GM04503 (cell line): ENCODE data around the gene RASL10A.
"Not testable (repeated sequence)": the region's sequence is repeated elsewhere in the genome, so short reads cannot be mapped to it uniquely, and the experiment has no call there.

Source experiments
- DNase-seq: peaks from one replicate; pipeline ENCODE4 v3.0.0-alpha.2; 2012; ENCODE audit warnings: low read depth

RASL10A gene, protein sequence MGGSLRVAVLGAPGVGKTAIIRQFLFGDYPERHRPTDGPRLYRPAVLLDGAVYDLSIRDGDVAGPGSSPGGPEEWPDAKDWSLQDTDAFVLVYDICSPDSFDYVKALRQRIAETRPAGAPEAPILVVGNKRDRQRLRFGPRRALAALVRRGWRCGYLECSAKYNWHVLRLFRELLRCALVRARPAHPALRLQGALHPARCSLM

GRCh38 chr22:29315286-29316140 lies at the start of gene RASL10A:
TSS of gene RASL10A (minus strand) at chr22:29315697. CDS start at chr22:29315246, 451 bp downstream.
- DNase-seq = no peak

DNA sequence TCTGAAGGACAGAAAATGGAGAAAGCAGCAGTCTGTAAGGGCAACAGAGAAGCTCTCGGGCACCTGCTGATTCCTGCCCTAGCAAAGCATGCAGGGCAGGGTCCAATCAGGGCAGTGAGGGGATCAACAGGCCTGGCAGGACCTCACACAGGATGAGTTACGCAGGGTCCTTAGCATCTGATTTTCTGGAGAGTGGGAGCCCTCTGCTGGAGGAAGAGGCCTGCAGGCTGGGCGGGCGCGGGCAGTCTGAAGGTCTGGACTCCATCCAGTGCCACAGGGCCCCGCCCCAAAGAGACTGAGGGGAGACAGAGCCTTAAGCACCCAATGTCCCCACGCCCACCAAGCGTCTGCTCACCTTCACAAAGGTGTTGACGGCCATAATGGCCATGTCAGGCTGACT lies 44.0 kb upstream of the RASL10A start:
- DNase-seq = no peak

GRCh38 chr22:29357193-29357890 lies 41.8 kb upstream of the RASL10A start:
- not testable (repeated sequence) for DNase-seq

- no peak for DNase-seq
Measured at GRCh38 chr22:29353860-29354259, 38.4 kb upstream of the RASL10A start.

GRCh38 chr22:29353286-29353685 lies 37.8 kb upstream of the RASL10A start:
- DNase-seq = no peak

DNA sequence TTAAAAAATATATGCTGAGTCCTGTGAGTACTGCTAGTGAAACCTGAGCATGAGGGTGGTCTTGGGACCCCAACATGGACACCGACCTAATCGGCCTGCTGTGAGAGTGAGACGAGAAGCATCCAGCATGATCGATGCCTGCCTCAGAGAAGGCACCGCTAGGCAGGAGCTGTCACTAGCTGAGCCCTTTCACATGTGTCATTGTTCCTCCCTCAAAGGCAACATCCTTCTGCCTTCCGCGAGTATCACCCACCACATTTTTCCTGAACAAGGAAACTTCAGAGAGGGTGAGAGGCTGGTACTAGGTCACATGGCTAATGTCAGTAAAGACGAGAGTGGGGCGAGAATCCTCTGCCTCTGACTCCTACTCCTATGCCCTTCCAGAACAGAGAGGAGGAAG lies 37.3 kb upstream of the RASL10A start:
- DNase-seq = no peak

- no peak for DNase-seq
Measured at GRCh38 chr22:29351891-29352290, 36.4 kb upstream of the RASL10A start.

DNA sequence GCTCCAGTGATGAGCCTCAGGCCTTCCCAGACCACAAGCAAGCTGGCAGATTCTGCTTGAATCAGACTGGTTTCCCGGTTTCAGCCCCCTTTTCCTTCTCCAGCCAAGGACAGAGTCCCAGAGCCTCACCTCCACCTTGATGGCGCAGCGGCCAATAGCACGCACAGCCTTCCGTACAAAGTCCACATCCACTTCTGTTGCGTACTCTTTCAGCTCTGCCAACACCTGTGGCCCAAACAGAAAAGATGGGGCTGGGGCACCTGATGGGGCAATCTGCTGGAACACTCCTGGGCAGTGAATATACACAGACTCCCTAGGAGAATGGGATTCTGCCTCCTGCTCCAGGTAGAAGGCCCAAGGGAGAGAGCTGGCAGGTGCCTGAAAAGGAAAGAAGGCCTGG lies 35.5 kb upstream of the RASL10A start:
- no peak for DNase-seq

GRCh38 chr22:29348956-29349355 lies 33.5 kb upstream of the RASL10A start:
- DNase-seq = no peak

GRCh38 chr22:29348041-29348440 lies 32.5 kb upstream of the RASL10A start:
- no peak for DNase-seq

DNA sequence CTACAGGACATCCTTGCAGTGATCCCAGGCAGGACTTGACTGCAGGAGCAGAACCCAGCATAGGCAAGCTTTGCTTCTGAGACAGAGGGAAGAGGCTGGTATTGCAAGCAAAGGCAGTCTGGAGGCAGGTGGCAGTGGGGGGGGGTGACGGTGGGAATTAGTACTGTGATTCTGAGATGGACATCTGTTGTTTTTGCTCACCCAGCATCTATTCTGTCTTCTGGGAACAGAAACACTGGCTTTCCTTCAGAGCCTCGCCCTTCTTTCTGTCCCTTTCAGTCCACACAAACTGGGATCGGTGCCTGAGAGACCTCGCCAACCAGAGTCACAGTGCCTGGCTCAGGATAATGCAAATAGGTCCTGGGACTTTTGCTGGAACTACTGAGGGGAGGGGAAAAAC lies 31.2 kb upstream of the RASL10A start:
- no peak for DNase-seq

- no peak for DNase-seq
Measured at GRCh38 chr22:29345932-29346331, 30.4 kb upstream of the RASL10A start.

GRCh38 chr22:29344889-29345288 lies 29.4 kb upstream of the RASL10A start:
- not testable (repeated sequence) for DNase-seq

DNA sequence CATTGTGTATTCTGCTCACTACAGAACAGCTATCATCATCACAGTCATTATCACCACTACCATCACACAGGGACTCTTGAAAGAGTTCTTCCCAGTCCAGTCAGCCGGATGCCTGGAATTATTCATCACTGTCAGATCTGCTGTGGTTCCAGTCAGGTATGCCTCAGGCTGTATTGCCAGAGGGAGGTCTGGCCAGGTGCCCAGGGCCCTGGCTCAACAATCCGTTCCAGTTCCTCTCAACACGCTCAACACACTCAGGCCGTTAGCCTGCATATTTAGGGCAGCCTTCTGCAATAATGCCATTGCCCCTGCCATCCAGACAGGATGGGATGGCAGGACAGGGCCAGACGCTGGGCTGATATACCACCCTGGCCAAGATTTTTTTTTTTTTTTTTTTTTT lies 28.6 kb upstream of the RASL10A start:
- DNase-seq = peak; percentile 90

- peak; percentile 31 for DNase-seq
Measured at GRCh38 chr22:29343313-29343805, 27.9 kb upstream of the RASL10A start.

GRCh38 chr22:29342577-29343312 lies 27.2 kb upstream of the RASL10A start:
- no peak for DNase-seq

GRCh38 chr22:29342177-29342576 lies 26.7 kb upstream of the RASL10A start:
- DNase-seq = no peak

GRCh38 chr22:29341849-29342127 lies 26.3 kb upstream of the RASL10A start:
- no peak for DNase-seq

DNA sequence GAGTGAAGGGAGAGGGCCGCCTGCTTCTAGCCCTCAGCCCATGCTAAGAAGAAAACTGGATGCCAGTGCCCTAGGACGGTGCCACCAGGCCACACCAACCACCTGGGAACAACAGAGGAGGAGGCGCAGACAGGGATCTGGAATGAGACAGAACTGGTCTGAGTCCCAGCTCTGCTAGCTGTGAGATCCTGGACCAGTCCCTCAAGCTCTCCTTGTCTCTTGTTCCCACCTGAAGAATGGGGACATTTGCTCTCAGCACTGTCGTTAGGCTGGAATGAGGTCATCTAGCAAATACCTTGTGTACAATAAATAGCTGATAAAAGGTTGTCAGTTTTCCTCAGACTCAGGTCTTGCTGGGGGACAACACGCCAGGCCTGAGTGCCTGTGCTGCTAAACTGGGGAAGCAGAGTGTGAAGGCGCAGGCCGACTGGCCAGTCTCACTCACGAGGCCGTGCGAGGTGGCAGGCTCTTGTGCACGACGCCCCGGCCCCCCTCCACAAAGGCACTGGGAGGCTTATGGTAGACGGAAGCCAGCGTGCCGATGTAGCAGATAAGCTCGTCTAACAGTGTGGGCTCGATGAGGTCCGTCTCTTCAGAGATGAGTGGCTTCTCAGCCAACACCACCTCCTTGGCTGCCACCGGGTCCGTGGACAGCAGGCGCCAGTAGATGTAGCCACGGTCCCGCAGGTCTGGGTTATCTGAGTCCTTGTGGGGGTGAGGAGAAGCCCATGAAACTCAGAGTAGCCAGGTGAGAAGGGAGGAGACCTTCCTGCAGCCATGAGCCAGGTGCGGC lies 25.8 kb upstream of the RASL10A start:
- DNase-seq = no peak

DNA sequence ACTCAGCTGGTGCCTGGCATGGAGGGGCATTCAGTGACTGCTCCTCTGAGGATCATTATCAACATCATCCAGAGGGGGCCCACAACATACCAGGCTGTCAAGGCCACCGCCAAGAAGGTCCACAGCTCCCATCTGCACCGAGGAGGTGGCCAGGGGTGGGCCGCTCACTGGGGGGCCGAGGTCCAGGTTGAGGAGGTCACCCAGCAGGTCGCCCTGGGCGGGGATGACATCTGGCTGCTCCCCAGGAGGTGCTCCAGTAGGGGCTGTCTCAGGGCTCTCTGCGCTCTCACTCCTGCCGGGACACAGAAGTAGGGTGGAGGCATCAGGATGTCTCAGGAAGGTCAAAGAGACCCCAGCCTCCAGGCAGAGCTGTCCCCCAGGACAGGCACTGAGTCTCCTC lies 25.1 kb upstream of the RASL10A start:
- no peak for DNase-seq
